ENCODE measurements around the gene KIF5C.

Gene KIF5C

DNA sequence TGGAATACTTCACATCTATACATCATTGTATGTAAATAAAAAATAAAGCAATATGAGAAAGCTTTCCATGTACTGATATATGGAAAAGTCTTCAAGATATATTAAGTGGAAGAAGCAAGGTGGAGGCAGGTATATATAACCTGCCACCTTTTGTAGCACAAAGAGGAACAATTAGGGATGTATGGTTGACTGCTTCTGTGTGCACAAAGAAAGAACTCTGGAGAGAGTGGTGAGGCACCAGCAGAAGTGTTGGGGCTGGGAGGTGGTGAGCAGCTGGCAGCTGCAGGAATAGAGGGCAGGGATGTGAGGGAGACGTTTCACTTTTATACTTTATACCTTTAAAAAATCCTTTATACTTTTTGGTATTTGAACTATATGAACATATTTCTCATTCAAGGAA is 26.1 kb downstream of the KIF5C start:
- DNase-seq (ENCODE audit: extremely low read depth, low read depth) = no peak
- TF ChIP-seq, protein P1, sequence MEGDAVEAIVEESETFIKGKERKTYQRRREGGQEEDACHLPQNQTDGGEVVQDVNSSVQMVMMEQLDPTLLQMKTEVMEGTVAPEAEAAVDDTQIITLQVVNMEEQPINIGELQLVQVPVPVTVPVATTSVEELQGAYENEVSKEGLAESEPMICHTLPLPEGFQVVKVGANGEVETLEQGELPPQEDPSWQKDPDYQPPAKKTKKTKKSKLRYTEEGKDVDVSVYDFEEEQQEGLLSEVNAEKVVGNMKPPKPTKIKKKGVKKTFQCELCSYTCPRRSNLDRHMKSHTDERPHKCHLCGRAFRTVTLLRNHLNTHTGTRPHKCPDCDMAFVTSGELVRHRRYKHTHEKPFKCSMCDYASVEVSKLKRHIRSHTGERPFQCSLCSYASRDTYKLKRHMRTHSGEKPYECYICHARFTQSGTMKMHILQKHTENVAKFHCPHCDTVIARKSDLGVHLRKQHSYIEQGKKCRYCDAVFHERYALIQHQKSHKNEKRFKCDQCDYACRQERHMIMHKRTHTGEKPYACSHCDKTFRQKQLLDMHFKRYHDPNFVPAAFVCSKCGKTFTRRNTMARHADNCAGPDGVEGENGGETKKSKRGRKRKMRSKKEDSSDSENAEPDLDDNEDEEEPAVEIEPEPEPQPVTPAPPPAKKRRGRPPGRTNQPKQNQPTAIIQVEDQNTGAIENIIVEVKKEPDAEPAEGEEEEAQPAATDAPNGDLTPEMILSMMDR (IDR thresholded peaks at IDR 0.05; ENCODE audit: low read depth, low read length) = no peak

GRCh38 chr2:148902798-148903197 is 27.8 kb downstream of the KIF5C start:
- no peak for DNase-seq (ENCODE audit: extremely low read depth, low read depth)
- TF ChIP-seq, protein P1 (IDR thresholded peaks at IDR 0.05; ENCODE audit: low read depth, low read length) = no peak

DNA sequence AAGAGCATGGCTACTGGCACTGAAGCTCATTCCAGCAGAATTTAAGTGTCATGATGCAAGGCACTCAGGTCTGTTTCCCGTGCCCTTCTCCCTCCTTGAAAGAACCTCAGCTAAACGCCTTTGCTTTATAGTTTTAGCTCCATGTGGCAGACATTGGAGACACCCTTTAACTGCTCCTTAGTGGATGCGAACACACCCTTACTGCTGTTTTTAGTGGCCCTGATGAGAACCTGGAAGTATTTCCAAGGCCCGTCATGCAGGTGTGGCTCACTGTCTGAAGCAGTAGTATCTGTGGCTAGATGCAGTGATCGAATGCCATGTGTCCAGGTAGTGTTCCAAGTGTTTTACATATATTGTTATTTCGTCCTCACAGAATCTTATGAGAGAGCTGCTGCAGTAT is 28.3 kb downstream of the KIF5C start:
- no peak for DNase-seq (ENCODE audit: extremely low read depth, low read depth)
- TF ChIP-seq, protein P1 (IDR thresholded peaks at IDR 0.05; ENCODE audit: low read depth, low read length) = no peak

DNA sequence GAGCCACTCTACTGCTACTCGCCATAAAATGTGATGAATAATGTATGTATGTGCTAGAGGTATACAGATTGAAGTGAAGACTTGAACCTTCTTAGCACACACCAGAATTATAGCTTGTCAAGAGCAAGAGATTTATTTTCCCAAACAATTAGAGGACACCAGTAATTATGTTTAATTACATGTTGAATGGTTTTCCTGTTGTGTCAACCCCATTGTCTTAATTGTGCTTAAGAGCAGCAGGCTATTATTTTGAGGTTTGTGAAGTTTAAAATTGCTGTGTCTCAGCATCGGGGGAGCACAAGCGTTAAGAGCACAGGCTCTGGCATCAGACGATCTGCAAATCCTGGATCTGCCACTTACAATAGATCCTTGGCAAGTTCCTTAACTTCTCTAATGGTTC is 29.0 kb downstream of the KIF5C start:
- DNase-seq (ENCODE audit: extremely low read depth, low read depth) = no peak
- TF ChIP-seq, protein P1 (IDR thresholded peaks at IDR 0.05; ENCODE audit: low read depth, low read length) = no peak

DNA sequence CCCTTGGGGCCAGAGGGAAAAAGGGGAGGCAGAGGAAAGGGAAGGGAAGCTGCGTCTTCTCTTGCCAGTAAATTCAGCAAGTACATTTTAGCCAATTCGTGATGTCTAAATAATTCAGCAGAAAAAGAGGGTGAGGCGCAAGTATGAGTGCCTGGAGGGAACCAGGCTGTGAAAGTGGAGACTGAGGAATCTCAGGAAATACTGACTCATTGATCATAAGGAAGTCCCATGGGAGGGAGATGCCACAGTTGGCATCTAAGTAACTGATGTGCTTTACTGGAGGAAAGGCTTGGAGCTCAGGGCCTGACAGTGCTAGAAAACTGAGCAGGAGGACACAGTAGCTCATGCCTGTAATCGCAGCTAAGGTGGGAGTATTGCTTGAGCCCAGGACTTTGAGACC is 31.1 kb downstream of the KIF5C start:
- no peak for DNase-seq (ENCODE audit: extremely low read depth, low read depth)

DNA sequence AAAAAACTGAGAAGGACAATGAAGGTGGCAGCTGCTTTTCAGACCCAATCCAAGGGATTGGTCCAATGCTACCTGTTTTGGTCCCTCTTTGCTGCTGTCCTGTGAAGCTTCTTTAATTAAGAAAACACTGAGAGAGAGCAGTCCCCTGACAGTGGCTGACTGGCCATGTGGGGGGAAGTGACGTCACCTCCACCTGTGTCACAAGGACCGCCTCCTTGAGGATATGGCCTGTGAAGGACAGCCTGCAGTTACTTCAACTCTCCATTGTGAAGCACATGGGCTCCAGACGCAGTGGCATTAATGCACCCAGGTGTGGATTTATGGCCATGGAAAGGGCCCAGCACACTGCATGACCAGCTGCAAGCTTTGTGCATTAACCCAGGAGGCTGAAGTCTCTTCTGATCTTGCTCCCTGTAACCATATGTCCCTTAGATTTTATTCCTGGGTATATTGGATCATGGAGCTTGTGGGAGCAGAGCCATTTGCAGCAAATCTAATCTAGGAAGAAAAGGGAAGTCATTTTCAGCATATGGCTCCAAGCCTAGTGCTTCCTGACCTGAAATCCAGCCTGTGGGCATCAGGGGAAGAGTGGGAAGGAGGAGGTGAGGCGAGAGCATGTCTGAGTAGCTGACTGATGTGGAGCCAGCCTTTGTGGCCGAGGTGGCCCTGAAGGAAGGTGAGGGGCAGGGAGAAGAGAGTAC is 32.2 kb downstream of the KIF5C start:
- DNase-seq (ENCODE audit: extremely low read depth, low read depth) = no peak
- TF ChIP-seq, protein P1 (IDR thresholded peaks at IDR 0.05; ENCODE audit: low read depth, low read length) = no peak

More for the DNA sequence above, 31.1 kb downstream of the KIF5C start:
- TF ChIP-seq, protein P1 (IDR thresholded peaks at IDR 0.05; ENCODE audit: low read depth, low read length) = no peak

DNA sequence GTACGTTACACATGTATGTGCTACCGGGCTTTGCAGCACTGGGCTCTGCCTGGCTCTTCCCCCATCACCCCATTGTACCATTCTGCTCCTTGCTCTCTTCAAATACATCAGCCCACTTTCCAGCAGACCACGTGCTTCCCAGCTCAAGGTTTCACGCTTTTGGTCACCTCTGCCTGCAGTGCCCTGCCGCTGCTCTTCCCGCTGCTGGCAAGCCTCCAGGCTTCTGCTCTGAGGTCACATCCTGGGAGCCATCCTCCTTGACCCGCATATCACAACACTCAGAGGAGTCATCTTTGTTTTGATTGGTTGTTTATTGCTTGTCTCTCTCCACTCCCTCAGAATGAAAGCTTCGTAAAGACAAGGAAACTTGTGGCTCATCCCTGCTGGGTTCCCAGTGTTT is 34.1 kb downstream of the KIF5C start:
- DNase-seq (ENCODE audit: extremely low read depth, low read depth) = no peak
- TF ChIP-seq, protein P1 (IDR thresholded peaks at IDR 0.05; ENCODE audit: low read depth, low read length) = no peak

Measured in AG09319 (cell line).